Breast epithelium (tissue), 4 donors: ENCODE measurements around the gene DNAI2. TPM values are rescaled to one million over a fixed set of nuclear protein-coding genes. Genes with fewer than 3 reads are reported as not detected.

Source experiments
- DNase-seq, 2 donors: peaks; one replicate each; pipeline ENCODE4 v3.0.0-alpha.2; 2019; ENCODE audit warnings: low spot score in 2 of 2
- H3K27ac ChIP-seq, 2 donors: fragments of 200-600 bp; sonication (generic) in 1 of 2; one replicate each; pipeline ENCODE4 v1.5.1; 2016 to 2019; ENCODE audit warnings: mild to moderate bottlenecking in 1 of 2
- H3K27me3 ChIP-seq, 2 donors: fragments of 200-600 bp; sonication (generic) in 1 of 2; one replicate each; pipeline versions ENCODE4 v1.5.1 to v1.6.0; 2017 to 2019; ENCODE audit warnings: control low read depth in 1 of 2, mild to moderate bottlenecking in 1 of 2
- H3K36me3 ChIP-seq: fragments of 200-600 bp; one replicate; pipeline ENCODE4 v1.5.1; 2019
- H3K4me1 ChIP-seq, 2 donors: fragments of 200-600 bp; sonication (generic); one replicate each; pipeline ENCODE4 v1.5.1; 2016 to 2019; ENCODE audit warnings: control low read depth in 1 of 2
- H3K4me3 ChIP-seq, 3 donors: fragments of 200-600 bp; sonication (generic); 1 replicate in 2 of 3; 2 replicates in 1 of 3; pipeline ENCODE4 v1.5.1; 2016 to 2019; ENCODE audit warnings: mild to moderate bottlenecking in 3 of 3, moderate library complexity in 2 of 3
- H3K9me3 ChIP-seq, 2 donors: fragments of 200-600 bp; sonication (generic) in 1 of 2; one replicate each; pipeline ENCODE4 v1.5.1; 2016 to 2019; ENCODE audit warnings: control low read depth in 1 of 2
- CTCF ChIP-seq, 3 donors: fragments of 450-650 bp; IDR thresholded peaks; one replicate each; pipeline ENCODE4 v1.5.1; 2016 to 2017; ENCODE audit warnings: antibody characterized with exemption in 3 of 3, mild to moderate bottlenecking in 3 of 3, moderate library complexity in 3 of 3
- POLR2A ChIP-seq: fragments of 450-650 bp; IDR thresholded peaks from one replicate; pipeline ENCODE4 v1.6.1; 2016; ENCODE audit warnings: antibody characterized with exemption, mild to moderate bottlenecking, moderate library complexity
- POLR2AphosphoS5 ChIP-seq, 3 donors: sonication (generic); formaldehyde crosslinking; IDR thresholded peaks; one replicate each; pipeline ENCODE4 v1.6.1; 2017; ENCODE audit warnings: antibody characterized with exemption in 3 of 3
- intact Hi-C: fragments of 100-400 bp; cut with DNase I; formaldehyde crosslinking; loops from one replicate; pipeline ENCODE4 v1.15.1; 2023; ENCODE audit warnings: low total_unique reads
- total RNA-seq, 3 donors: library from RNA; depleted of rRNA; stranded (reverse); fragments of >200 nt; gene quantifications; one replicate each; pipeline ENCODE4 v1.1.0, GENCODE V29; 2016

Gene DNAI2
- total RNA-seq, 3 donors from 2014 or later, result not detected

- TF ChIP-seq POLR2AphosphoS5 (IDR thresholded peaks at IDR 0.05) (no peak), CTCF (IDR thresholded peaks at IDR 0.05) (no peak), POLR2A (no peak)
- intact Hi-C loops, result loop anchor here (5.0 kb wide), 1 partner anchor 551 kb away; no protein-coding TSS in a partner anchor
- no peaks in the 10 kb centered on the region for H3K4me1 ChIP-seq
- no peaks in the 10 kb centered on the region for H3K36me3 ChIP-seq
- no peak overlapping the region for H3K27ac ChIP-seq
- H3K9me3 ChIP-seq, result no peaks in the 10 kb centered on the region
- DNase-seq, result no peak
- no peak overlapping the region for H3K4me3 ChIP-seq
- H3K27me3 ChIP-seq, result no peaks in the 10 kb centered on the region
These were observed 44.4 kb downstream of the DNAI2 start for GRCh38 chr17:74318391-74318790.

DNA sequence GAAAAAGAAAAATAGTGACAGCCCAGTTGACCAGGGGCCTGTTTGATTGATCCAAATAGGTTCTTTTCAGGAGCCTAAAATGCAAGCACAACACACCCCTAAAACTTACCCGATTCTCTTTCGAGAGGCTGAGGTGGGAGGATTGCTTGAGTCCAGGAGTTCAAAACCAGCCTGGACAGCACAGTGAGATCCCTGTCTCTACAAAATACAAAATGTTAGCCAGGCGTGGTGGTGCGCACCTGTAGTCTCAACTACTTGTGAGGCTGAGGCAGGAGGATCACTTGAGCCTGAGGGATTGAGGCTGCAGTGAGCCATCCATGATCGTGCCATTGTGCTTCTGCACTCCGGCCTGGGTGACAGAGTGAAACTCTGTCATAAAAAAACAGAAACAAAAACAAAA is 50.5 kb downstream of the DNAI2 start:
- Histone ChIP-seq H3K4me3 (no peak overlapping the region), H3K27ac (no peak overlapping the region), H3K4me1 (no peaks in the 10 kb centered on the region), H3K36me3 (no peaks in the 10 kb centered on the region), H3K27me3 (peaks cover 0 to 20% of the 10 kb centered on the region in 2 donors), H3K9me3 (no peaks in the 10 kb centered on the region)
- intact Hi-C loops, result no loop called here
- DNase-seq, result no peak
- no peak for TF ChIP-seq CTCF (IDR thresholded peaks at IDR 0.05)

- H3K4me3 ChIP-seq, result peak overlapping the region in 2 of 3 donors; percentile 39 to 62
- H3K27ac ChIP-seq, result no peak overlapping the region
- TF ChIP-seq POLR2A (no peak), POLR2AphosphoS5 (IDR thresholded peaks at IDR 0.05) (no peak), CTCF (IDR thresholded peaks at IDR 0.05) (no peak)
- no peaks in the 10 kb centered on the region for H3K4me1 ChIP-seq
- H3K27me3 ChIP-seq, result peaks cover 0 to 24% of the 10 kb centered on the region in 2 donors
- DNase-seq, result no peak
- H3K36me3 ChIP-seq, result no peaks in the 10 kb centered on the region
- intact Hi-C loops, result no loop called here
- no peaks in the 10 kb centered on the region for H3K9me3 ChIP-seq
These were observed 51.3 kb downstream of the DNAI2 start for GRCh38 chr17:74325376-74325742.

DNA sequence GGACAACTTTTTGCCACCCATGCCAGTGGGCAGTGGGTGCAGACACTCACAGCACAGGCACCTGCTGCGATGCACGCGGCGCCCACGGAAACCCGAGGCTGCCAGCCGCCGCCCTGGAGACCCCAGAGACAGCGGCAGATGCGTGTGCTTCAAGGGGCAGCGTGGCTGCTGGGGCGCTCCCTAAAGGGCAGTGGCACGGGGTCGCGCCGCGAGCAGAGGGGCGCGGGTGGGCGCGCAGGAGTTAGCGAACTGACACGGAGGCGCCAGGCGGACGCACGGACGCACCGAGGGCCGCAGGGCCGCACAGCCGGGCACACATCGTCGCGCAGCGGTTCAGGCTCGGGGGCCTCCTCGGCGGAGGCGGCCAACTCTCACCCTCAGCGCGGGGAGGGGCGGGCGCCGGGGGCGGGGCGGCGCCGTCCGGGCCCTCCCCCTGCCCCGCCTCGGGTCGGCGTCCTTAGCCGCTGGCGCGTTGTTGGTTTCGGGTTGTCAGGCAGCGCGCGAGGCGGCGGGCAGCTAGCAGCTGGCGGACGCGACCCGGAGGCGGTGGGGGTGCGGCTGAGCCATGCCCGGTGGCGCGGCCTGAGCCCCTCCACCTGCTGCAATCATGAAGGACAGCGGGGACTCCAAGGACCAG is 51.8 kb downstream of the DNAI2 start, which contains the start of gene KIF19:
Gene KIF19, plus strand, starts transcription at position 484 of the 637 bp plus-strand sequence. Its CDS starts 124 bp downstream, at position 608.
- no peak for DNase-seq
- no peaks in the 10 kb centered on the region for H3K36me3 ChIP-seq
- intact Hi-C loops, result no loop called here
- H3K9me3 ChIP-seq, result no peaks in the 10 kb centered on the region
- no peak within 1 kb of the TSS for H3K27ac ChIP-seq
- TF ChIP-seq CTCF (IDR thresholded peaks at IDR 0.05), result no peak
- no peak for TF ChIP-seq POLR2A
- TF ChIP-seq POLR2AphosphoS5 (IDR thresholded peaks at IDR 0.05), result no peak
- peaks cover 0 to 26% of the 10 kb centered on the region in 2 donors for H3K27me3 ChIP-seq
- no peaks in the 10 kb centered on the region for H3K4me1 ChIP-seq
- peak within 1 kb of the TSS; percentile 29 to 62 (median 39) for H3K4me3 ChIP-seq

- no peak for DNase-seq
- peak overlapping the region; percentile 29 to 62 (median 39) for H3K4me3 ChIP-seq
- no peaks in the 10 kb centered on the region for H3K36me3 ChIP-seq
- peaks cover 0 to 32% of the 10 kb centered on the region in 2 donors for H3K27me3 ChIP-seq
- H3K4me1 ChIP-seq, result no peaks in the 10 kb centered on the region
- no peaks in the 10 kb centered on the region for H3K9me3 ChIP-seq
- H3K27ac ChIP-seq, result no peak overlapping the region
- TF ChIP-seq POLR2A (no peak), POLR2AphosphoS5 (IDR thresholded peaks at IDR 0.05) (no peak)
- intact Hi-C loops, result no loop called here
These were observed 52.5 kb downstream of the DNAI2 start for GRCh38 chr17:74326506-74326905.
